Activated CD8-positive, alpha-beta T cell treated with anti-CD3 and anti-CD28 coated beads, Interleukin-2, amount 10 ng/mL, durations not matched to agents 7 days and 5 days (primary cell): Measurements from ENCODE around the gene SMIM31. TPM values are rescaled to one million over a fixed set of nuclear protein-coding genes. Genes with fewer than 3 reads are reported as not detected.

ENCODE experiments used
- ATAC-seq: fragments of 150-1000 bp; cut with Tn5 transposase; one replicate; pipeline ENCODE4 v1.10.0; 2021; ENCODE audit warnings: moderate library complexity
- CTCF ChIA-PET: fragments of 350-600 bp; sonication (Branson Sonifier 250); formaldehyde crosslinking; loops from one replicate; lab custom pipeline; 2021; ENCODE audit warnings: antibody characterized with exemption; lab: Charles Lee
- POLR2A ChIA-PET: fragments of 350-600 bp; sonication (Branson Sonifier 250); formaldehyde crosslinking; loops from one replicate; lab custom pipeline; 2021; ENCODE audit warnings: antibody characterized with exemption; lab: Charles Lee
- DNase-seq: peaks from one replicate; pipeline ENCODE4 v3.0.0-alpha.2; 2020
- H3K27ac Mint-ChIP-seq: one replicate; pipeline ENCODE4 v1.8.0; 2021; ENCODE audit warnings: mild to moderate bottlenecking, mixed read lengths
- H3K27me3 Mint-ChIP-seq: one replicate; pipeline ENCODE4 v1.8.0; 2021; ENCODE audit warnings: low read depth, mixed read lengths
- H3K36me3 Mint-ChIP-seq: one replicate; pipeline ENCODE4 v1.8.0; 2021; ENCODE audit warnings: low read depth, mixed read lengths
- H3K4me1 Mint-ChIP-seq: one replicate; pipeline ENCODE4 v1.8.0; 2021; ENCODE audit warnings: low read depth, mixed read lengths
- H3K4me3 Mint-ChIP-seq: one replicate; pipeline ENCODE4 v1.8.0; 2021; ENCODE audit warnings: mild to moderate bottlenecking, mixed read lengths
- H3K9me3 Mint-ChIP-seq: one replicate; pipeline ENCODE4 v1.8.0; 2022; ENCODE audit warnings: mixed read lengths; ENCODE audit not compliant: insufficient read depth
- total RNA-seq, 2 experiments: library from RNA; stranded (reverse); gene quantifications; one replicate each; pipeline ENCODE4 v1.2.3, GENCODE V29; 2021

SMIM31 gene
- total RNA-seq, 2 experiments from 2014 or later, result not detected

DNA sequence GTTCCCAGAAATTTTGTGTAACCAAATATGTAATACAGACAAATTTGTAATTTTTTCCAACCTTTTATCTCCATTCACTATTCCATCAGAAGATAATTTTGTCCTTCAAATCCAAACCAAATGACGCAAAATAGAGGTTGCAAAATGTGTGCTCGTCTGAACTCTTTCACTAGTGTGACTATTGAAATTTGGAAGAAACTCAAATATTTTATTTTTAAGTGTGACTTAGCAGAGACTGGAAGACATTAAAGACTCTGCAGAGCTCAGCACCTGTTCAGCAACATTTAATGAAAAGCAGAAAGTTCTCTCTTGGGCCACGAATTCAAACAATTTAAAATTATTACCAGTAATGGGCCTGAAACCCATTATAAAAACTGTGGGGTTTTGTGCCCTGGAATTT, 93.1 kb downstream of the SMIM31 start:
- CTCF ChIA-PET, result no interaction called here
- Mint-ChIP-seq H3K4me3 (no peak overlapping the region), H3K27me3 (peaks cover 3% of the 10 kb centered on the region), H3K36me3 (no peaks in the 10 kb centered on the region), H3K27ac (no peak overlapping the region), H3K9me3 (no peaks in the 10 kb centered on the region), H3K4me1 (no peaks in the 10 kb centered on the region)
- DNase-seq (no peak), ATAC-seq (no peak)
- POLR2A ChIA-PET, result no interaction called here

DNA sequence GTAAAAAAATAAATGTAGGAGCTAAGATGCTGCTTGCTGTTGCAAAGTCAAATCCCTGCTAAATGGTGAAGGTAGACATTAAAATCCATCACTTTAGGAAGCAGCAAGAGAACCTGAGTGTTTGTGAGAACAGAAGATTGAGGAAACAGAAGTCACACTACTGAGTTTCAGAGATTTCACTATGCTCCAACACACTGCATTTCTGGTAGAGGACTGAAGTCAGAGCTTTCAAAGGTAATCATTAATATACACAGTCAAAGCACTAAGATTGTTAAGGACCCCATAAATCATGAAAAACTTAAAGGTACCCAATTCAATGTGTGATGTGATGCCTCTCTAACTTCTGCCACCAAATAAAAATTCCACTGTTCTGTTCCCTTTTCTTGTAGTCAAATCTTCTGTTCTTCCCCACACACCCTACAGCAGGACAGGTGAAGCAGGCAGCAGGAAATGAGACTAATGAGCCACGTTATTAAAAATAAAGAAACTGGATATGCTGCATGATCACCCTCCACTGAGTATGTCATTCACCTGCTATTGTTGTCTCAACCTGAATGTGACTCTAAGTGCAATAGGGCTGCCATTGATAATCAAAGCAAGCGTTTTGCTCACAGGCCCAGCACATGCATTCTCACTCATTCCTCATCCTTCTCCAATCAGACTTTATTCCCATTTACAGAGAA, 94.2 kb downstream of the SMIM31 start:
- H3K27ac Mint-ChIP-seq, result no peak overlapping the region
- H3K27me3 Mint-ChIP-seq, result no peaks in the 10 kb centered on the region
- H3K4me3 Mint-ChIP-seq, result no peak overlapping the region
- POLR2A ChIA-PET, result no interaction called here
- no peak for ATAC-seq
- H3K9me3 Mint-ChIP-seq, result no peaks in the 10 kb centered on the region
- no peaks in the 10 kb centered on the region for H3K4me1 Mint-ChIP-seq
- CTCF ChIA-PET, result no interaction called here
- DNase-seq, result no peak
- no peaks in the 10 kb centered on the region for H3K36me3 Mint-ChIP-seq

Other genes starting within 250 kb of the SMIM31 start
- not detected for gene APELA, start 123.0 kb downstream of the SMIM31 start, total RNA-seq
- gene TRIM61, start 223.5 kb downstream of the SMIM31 start, total RNA-seq, result 1 to 10 TPM; 1.0 to 1.8 TPM